LNCAP (cell line): ENCODE results near the gene JUP.

ENCODE experiments used
- CTCF ChIP-seq: fragments of 450-650 bp; IDR thresholded peaks from 2 replicates; pipeline ENCODE4 v1.5.1; 2017; ENCODE audit warnings: mild to moderate bottlenecking

Gene JUP

GRCh38 chr17:41717408-41718286, 68.9 kb downstream of the JUP start:
- TF ChIP-seq CTCF: no peak

GRCh38 chr17:41711669-41712400, 74.7 kb downstream of the JUP start, which contains the start of gene GAST:
GAST (plus strand) TSS chr17:41712331; CDS start chr17:41715437, 3,106 bp downstream.
- TF ChIP-seq CTCF: no peak

- TF ChIP-seq CTCF: no peak
Measured at GRCh38 chr17:41710472-41711090, 75.9 kb downstream of the JUP start.

DNA sequence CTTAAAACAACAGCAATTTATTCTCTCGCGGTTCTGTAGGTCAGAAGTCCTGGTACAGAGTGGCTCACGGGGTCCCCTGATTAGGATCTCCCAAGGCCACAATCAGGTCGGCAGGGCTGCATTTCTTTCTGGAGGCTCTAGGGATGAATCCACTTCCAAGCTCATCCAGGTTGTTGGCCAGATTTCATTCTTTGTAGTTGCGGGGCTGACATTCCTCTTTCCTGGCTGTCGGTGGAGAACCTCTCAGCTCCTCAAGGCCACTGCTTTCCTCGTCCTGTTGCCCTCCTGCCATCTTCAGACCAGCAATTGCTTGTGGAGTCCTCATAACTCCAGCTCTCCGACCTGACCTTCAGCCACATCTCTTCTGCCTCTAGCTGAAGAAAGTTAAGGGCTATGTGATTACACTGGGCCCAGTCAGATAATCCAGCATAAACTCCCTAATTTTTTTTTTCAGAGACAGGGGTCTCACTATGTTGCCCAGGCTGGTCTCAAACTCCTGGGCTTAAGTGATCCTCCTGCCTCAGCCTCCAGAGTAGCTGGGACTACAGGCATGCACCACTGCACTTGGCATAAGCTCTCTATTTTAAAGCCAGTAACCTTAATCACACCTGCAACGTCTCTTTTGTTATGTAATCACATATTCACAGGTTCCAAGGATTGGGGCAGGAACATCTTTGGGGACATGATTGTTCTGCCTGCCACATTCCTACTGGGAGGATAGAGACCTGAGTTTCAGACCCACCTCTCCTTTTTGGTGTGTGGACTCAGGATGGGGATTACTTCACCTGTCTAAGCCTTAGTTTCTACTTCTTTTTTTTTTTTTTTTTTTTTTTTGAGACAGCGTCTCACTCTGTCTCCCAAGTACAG, 78.5 kb downstream of the JUP start:
- no peak for TF ChIP-seq CTCF

- no peak for TF ChIP-seq CTCF
Measured at GRCh38 chr17:41705271-41705991, 81.1 kb downstream of the JUP start.
